ENCODE measurements around the gene NOXA1. TPM values are rescaled to one million over a fixed set of nuclear protein-coding genes. Genes with fewer than 3 reads are reported as not detected.

Gene NOXA1
- total RNA-seq, 1 experiment from 2014 or later, result 0.28 TPM

DNA sequence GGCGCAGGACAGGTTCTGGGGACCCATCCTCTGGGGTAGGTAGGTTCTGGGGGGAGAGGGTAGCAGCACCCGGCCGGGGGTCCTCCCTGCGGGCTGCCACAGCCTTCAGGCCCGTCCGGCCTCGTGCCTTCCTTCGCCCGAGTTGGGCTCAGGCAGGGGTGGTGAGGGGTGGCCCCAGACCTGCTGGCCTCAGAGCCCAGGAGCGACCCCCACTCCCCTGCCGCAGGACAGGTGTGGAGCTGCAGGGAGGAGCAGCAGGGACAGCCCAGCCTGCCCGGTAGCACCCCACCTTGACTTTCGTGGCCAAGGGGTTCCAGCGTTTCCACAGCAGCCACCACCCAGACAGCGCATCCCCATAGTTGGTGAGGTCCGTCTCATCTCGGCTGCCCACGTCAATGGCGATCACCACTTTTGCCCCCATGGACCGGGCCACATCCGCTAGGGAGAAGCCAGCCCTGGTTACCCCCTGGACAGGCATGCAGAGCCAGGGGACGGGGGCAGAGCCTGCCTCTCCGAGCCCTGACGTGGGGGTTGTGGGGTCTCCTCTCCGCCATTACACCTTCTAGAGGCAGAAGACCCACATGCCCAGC is 39.3 kb downstream of the NOXA1 start:
- DNase-seq (ENCODE audit: low spot score), result no peak
- no peaks in the 10 kb centered on the region for H3K9me3 ChIP-seq (ENCODE audit: low read depth, low read length, poor library complexity, severe bottlenecking)
- H3K27me3 ChIP-seq (replicated peaks; ENCODE audit: insufficient read depth, low read depth, low read length, poor library complexity), result no peaks in the 10 kb centered on the region
- no peak for TF ChIP-seq EZH2 (IDR thresholded peaks at IDR 0.05; ENCODE audit: borderline replicate concordance, low read depth, low read length, poor library complexity, severe bottlenecking)
- TF ChIP-seq, protein P1, sequence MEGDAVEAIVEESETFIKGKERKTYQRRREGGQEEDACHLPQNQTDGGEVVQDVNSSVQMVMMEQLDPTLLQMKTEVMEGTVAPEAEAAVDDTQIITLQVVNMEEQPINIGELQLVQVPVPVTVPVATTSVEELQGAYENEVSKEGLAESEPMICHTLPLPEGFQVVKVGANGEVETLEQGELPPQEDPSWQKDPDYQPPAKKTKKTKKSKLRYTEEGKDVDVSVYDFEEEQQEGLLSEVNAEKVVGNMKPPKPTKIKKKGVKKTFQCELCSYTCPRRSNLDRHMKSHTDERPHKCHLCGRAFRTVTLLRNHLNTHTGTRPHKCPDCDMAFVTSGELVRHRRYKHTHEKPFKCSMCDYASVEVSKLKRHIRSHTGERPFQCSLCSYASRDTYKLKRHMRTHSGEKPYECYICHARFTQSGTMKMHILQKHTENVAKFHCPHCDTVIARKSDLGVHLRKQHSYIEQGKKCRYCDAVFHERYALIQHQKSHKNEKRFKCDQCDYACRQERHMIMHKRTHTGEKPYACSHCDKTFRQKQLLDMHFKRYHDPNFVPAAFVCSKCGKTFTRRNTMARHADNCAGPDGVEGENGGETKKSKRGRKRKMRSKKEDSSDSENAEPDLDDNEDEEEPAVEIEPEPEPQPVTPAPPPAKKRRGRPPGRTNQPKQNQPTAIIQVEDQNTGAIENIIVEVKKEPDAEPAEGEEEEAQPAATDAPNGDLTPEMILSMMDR (conservative IDR thresholded peaks at IDR 0.05; ENCODE audit: low read depth, low read length), result no peak
- no peak overlapping the region for H3K4me3 ChIP-seq (ENCODE audit: low read depth, low read length, poor library complexity, severe bottlenecking)
- intact Hi-C loops (cut with micrococcal nuclease; ENCODE audit: unreplicated experiment), result no loop called here
- BruUV-seq (replicated peaks), result no TSS peak
- no peak overlapping the region for H3K27ac ChIP-seq (ENCODE audit: low read depth, low read length, poor library complexity, severe bottlenecking)
- CTCF ChIA-PET, result no interaction called here
- no peaks in the 10 kb centered on the region for H3K36me3 ChIP-seq (ENCODE audit: insufficient read depth, low read length, poor library complexity, severe bottlenecking)
- peaks cover 13% of the 10 kb centered on the region for H3K4me1 ChIP-seq (ENCODE audit: insufficient read depth, low read length, poor library complexity, severe bottlenecking)
- POLR2A ChIA-PET (ENCODE audit: low non-redundant PET), result no interaction called here

DNA sequence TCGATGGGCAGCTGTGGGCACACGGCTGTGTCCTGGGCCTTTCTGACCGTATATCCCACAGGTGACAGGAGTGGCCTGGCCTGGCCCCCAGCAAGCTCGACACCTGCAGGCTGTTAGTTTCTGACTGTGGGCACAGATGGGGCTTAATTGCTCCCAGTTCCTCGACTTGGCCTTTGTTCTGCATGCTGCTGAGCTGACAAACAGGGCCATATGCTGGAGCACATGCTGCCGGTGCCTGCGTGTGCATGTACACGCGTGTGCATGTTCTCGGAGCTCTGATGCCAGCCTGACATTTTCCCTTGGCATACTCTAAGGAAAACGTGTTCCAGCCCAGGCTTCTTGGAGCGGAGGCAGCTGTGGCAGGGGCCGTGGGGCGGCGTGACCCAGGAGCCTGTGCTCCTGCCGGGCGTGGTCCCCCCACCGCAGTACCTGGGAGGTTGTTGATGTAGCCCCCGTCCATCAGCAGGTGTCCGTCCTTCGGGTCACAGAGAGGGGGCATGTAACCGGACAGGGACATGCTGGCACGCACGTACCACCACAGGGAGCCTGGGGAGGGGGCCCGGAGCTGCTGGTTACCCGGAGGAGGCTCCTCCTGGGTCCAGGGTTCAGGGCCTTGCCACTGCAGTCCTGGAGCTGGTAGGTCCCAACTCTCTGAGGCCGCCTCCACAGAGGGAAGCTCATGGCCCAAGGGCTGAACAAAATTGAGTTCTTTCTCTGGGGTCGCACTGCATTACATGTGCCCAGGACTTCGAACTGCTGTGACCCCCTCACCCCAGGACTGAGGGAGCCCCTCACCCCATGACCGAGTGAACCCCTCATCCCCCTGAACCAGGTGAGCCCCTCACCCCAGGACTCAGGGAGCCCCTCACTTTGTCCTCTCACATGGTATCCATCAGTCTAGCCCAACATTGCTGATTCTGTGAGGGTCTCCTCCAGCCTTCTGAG is 40.1 kb downstream of the NOXA1 start:
- TF ChIP-seq, protein P1 (conservative IDR thresholded peaks at IDR 0.05; ENCODE audit: low read depth, low read length), result no peak
- TF ChIP-seq EZH2 (IDR thresholded peaks at IDR 0.05; ENCODE audit: borderline replicate concordance, low read depth, low read length, poor library complexity, severe bottlenecking), result no peak
- Histone ChIP-seq H3K9me3 (ENCODE audit: low read depth, low read length, poor library complexity, severe bottlenecking) (no peaks in the 10 kb centered on the region), H3K4me1 (ENCODE audit: insufficient read depth, low read length, poor library complexity, severe bottlenecking) (peaks cover 8% of the 10 kb centered on the region), H3K27ac (ENCODE audit: low read depth, low read length, poor library complexity, severe bottlenecking) (no peak overlapping the region), H3K36me3 (ENCODE audit: insufficient read depth, low read length, poor library complexity, severe bottlenecking) (no peaks in the 10 kb centered on the region), H3K27me3 (replicated peaks; ENCODE audit: insufficient read depth, low read depth, low read length, poor library complexity) (no peaks in the 10 kb centered on the region), H3K4me3 (ENCODE audit: low read depth, low read length, poor library complexity, severe bottlenecking) (no peak overlapping the region)
- CTCF ChIA-PET, result no interaction called here
- BruUV-seq (replicated peaks), result no TSS peak
- intact Hi-C loops (cut with micrococcal nuclease; ENCODE audit: unreplicated experiment), result no loop called here
- DNase-seq (ENCODE audit: low spot score), result no peak
- POLR2A ChIA-PET (ENCODE audit: low non-redundant PET), result no interaction called here

DNA sequence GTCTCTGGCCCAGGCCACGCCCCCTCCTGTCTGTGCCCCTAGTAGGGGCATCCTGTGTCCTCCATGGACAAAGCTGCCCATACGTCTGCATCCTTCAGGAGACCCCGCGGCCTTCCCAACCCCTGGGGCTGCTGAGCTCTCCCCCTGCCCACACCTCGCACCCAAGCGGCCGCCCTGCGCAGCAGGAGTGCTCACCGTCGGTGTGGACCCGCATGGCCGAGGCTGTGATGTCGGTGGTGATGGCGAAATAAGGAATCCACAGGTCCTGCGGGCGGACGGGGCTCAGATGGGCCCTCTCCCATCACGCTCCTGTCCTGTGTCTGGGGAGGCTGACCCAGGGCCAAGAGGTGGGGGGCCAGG is 40.7 kb downstream of the NOXA1 start:
- intact Hi-C loops (cut with micrococcal nuclease; ENCODE audit: unreplicated experiment), result no loop called here
- no peak overlapping the region for H3K27ac ChIP-seq (ENCODE audit: low read depth, low read length, poor library complexity, severe bottlenecking)
- DNase-seq (ENCODE audit: low spot score), result no peak
- H3K9me3 ChIP-seq (ENCODE audit: low read depth, low read length, poor library complexity, severe bottlenecking), result no peaks in the 10 kb centered on the region
- no peaks in the 10 kb centered on the region for H3K36me3 ChIP-seq (ENCODE audit: insufficient read depth, low read length, poor library complexity, severe bottlenecking)
- POLR2A ChIA-PET (ENCODE audit: low non-redundant PET), result no interaction called here
- BruUV-seq (replicated peaks), result no TSS peak
- H3K4me3 ChIP-seq (ENCODE audit: low read depth, low read length, poor library complexity, severe bottlenecking), result no peak overlapping the region
- H3K4me1 ChIP-seq (ENCODE audit: insufficient read depth, low read length, poor library complexity, severe bottlenecking), result peaks cover 8% of the 10 kb centered on the region
- TF ChIP-seq, protein P1 (conservative IDR thresholded peaks at IDR 0.05; ENCODE audit: low read depth, low read length), result no peak
- no peak for TF ChIP-seq EZH2 (IDR thresholded peaks at IDR 0.05; ENCODE audit: borderline replicate concordance, low read depth, low read length, poor library complexity, severe bottlenecking)
- CTCF ChIA-PET, result no interaction called here
- no peaks in the 10 kb centered on the region for H3K27me3 ChIP-seq (replicated peaks; ENCODE audit: insufficient read depth, low read depth, low read length, poor library complexity)
